A673 (cell line): Measurements from ENCODE around the gene SURF6.

ENCODE experiments used
- CTCF ChIP-seq: fragments of 300-800, 200-600 bp; sonication (generic); conservative IDR thresholded peaks from 2 replicates; pipeline ENCODE4 v1.5.1; 2017; ENCODE audit warnings: low read depth, mild to moderate bottlenecking, antibody characterized with exemption, low read length, moderate library complexity, mixed read lengths
- EZH2 ChIP-seq: fragments of 200-600 bp; sonication (generic); IDR thresholded peaks from 2 replicates; pipeline ENCODE4 v1.6.1; 2017; ENCODE audit warnings: borderline replicate concordance, low read depth, mild to moderate bottlenecking, mixed read lengths, antibody characterized with exemption, low read length; ENCODE audit not compliant: poor library complexity, severe bottlenecking

DNA sequence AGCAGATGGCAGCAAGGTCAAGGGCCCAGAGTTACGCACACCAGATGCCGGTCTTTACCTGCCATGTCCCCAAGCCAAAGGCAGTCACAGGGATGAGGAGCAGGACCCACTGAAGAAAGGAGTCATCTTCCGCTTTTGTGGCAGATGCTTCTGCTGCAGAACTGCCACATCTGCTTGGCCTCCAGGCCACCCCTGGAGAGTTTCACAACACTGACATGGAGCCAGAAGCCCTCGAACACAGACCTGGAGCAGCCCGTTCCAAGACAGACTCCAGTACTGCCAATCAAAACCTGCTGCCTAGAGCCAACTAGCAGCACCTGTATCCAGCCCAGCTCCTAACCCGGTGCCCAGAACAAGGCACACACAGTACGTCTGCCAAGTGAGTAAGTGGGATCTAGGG, 18.8 kb upstream of the SURF6 start:
- TF ChIP-seq CTCF (no peak), EZH2 (no peak)
